Heart left ventricle (tissue), 13 donors: ENCODE results near the gene ZNF638.

Experiments used
- CTCF ChIP-seq, 12 donors: fragments of 200-600 bp; sonication (generic) in 4 of 12; IDR thresholded peaks; one replicate each; pipeline versions ENCODE4 v1.5.0 to v1.8.0; 2018 to 2022; ENCODE audit warnings: antibody characterized with exemption in 12 of 12, mild to moderate bottlenecking in 5 of 12
- POLR2A ChIP-seq, 2 donors: fragments of 450-650 bp; IDR thresholded peaks; one replicate each; pipeline ENCODE4 v1.6.1; 2017; ENCODE audit warnings: antibody characterized with exemption in 2 of 2, mild to moderate bottlenecking in 2 of 2, moderate library complexity in 2 of 2
- donor health status: ischemic (EF 13 %, LVEDD 7.1; RV severe dilation, severe dysfunction).
- donor health status: DM: no; HTN: yes; CAD: no.
- donor health status: DM: no; HTN: no; CAD: no.
- donor health status: ischemic (EF 25% LVEDD 6.9; RV normal size, moderate dysfunction).
- donor health status: ischemic (EF 25% LVEDD 5.7; RV mildly dilated, moderate dysfunction).
- donor health status: ischemic (EF 35%, LVEDD 5.7; RV mildly dilated, moderate dysfunction).
- donor health status: nonischemic (EF 11% LVEDD 7.7; RV severe dilation, severe dysfunction).
- donor health status: DM: yes; HTN: yes; CAD: no.
- donor health status: PGD.
- donor health status: ischemic (EF 29% LVEDD 5.4; RV normal size, mild dysfunction).
- donor health status: nonischemic (EF 23%, LVEDD 6.1; RV moderate dilation, normal function).

GRCh38 chr2:71330155-71330554 lies 1.4 kb upstream of the ZNF638 start:
- TF ChIP-seq CTCF (IDR thresholded peaks at IDR 0.05) (no peak), POLR2A (IDR thresholded peaks at IDR 0.05) (no peak)
